ENCODE data around the gene DVL3.
A peak's percentile ranks its signal among the peaks of the same experiment; 100 is the strongest.
"Not testable (repeated sequence)": the region's sequence is repeated elsewhere in the genome, so short reads cannot be mapped to it uniquely, and the experiment has no call there.

DVL3 gene

GRCh38 chr3:184154885-184155643 lies at the start of gene DVL3:
Gene DVL3 (plus strand): TSS chr3:184155377. CDS start chr3:184155636, 259 bp downstream.
- peak; percentile 17 for DNase-seq (ENCODE audit: low read depth)

GRCh38 chr3:184110316-184110725 lies 44.9 kb upstream of the DVL3 start:
- no peak for DNase-seq (ENCODE audit: low read depth)

- DNase-seq (ENCODE audit: low read depth): no peak
Measured at GRCh38 chr3:184116017-184116416, 39.2 kb upstream of the DVL3 start.

- no peak for DNase-seq (ENCODE audit: low read depth)
Measured at GRCh38 chr3:184117636-184118035, 37.5 kb upstream of the DVL3 start.

- not testable (repeated sequence) for DNase-seq (ENCODE audit: low read depth)
Measured at GRCh38 chr3:184121031-184121430, 34.1 kb upstream of the DVL3 start.

GRCh38 chr3:184126006-184126405 lies 29.2 kb upstream of the DVL3 start:
- no peak for DNase-seq (ENCODE audit: low read depth)

- no peak for DNase-seq (ENCODE audit: low read depth)
Measured at GRCh38 chr3:184129012-184129411, 26.2 kb upstream of the DVL3 start.

- DNase-seq (ENCODE audit: low read depth): no peak
Measured at GRCh38 chr3:184132945-184133344, 22.2 kb upstream of the DVL3 start.

GRCh38 chr3:184133840-184134745 lies 21.1 kb upstream of the DVL3 start:
- peak; percentile 17 for DNase-seq (ENCODE audit: low read depth)

GRCh38 chr3:184134746-184135148 lies 20.4 kb upstream of the DVL3 start:
- DNase-seq (ENCODE audit: low read depth): no peak

GRCh38 chr3:184135149-184135910 lies 19.8 kb upstream of the DVL3 start, which contains the start of gene EIF2B5:
Gene EIF2B5 (plus strand): TSS chr3:184135358. CDS start chr3:184135386, 28 bp downstream.
- DNase-seq (ENCODE audit: low read depth): peak; percentile 83

GRCh38 chr3:184135911-184136260 lies 19.3 kb upstream of the DVL3 start:
- no peak for DNase-seq (ENCODE audit: low read depth)

GRCh38 chr3:184140436-184140835 lies 14.7 kb upstream of the DVL3 start:
- DNase-seq (ENCODE audit: low read depth): no peak

- DNase-seq (ENCODE audit: low read depth): no peak
Measured at GRCh38 chr3:184142199-184142598, 13.0 kb upstream of the DVL3 start.

- no peak for DNase-seq (ENCODE audit: low read depth)
Measured at GRCh38 chr3:184143327-184143726, 11.8 kb upstream of the DVL3 start.

GRCh38 chr3:184144505-184144904 lies 10.7 kb upstream of the DVL3 start:
- no peak for DNase-seq (ENCODE audit: low read depth)

- DNase-seq (ENCODE audit: low read depth): no peak
Measured at GRCh38 chr3:184145111-184145524, 10.1 kb upstream of the DVL3 start.

GRCh38 chr3:184145751-184146270 lies 9.4 kb upstream of the DVL3 start:
- DNase-seq (ENCODE audit: low read depth): no peak

GRCh38 chr3:184148076-184148475 lies 7.1 kb upstream of the DVL3 start:
- no peak for DNase-seq (ENCODE audit: low read depth)

- no peak for DNase-seq (ENCODE audit: low read depth)
Measured at GRCh38 chr3:184149123-184149522, 6.1 kb upstream of the DVL3 start.

- DNase-seq (ENCODE audit: low read depth): not testable (repeated sequence)
Measured at GRCh38 chr3:184149770-184150169, 5.4 kb upstream of the DVL3 start.
